Occipital lobe (tissue), 2 donors: ENCODE data around the gene BCOR. TPM values are rescaled to one million over a fixed set of nuclear protein-coding genes. Genes with fewer than 3 reads are reported as not detected.

Source experiments
- DNase-seq: peaks from one replicate; lab custom pipeline; 2025; lab: John Stamatoyannopoulos, UW
- total RNA-seq: library from RNA; depleted of rRNA; stranded (reverse); fragments of >200 nt; gene quantifications from one replicate; pipeline ENCODE4 v1.2.3, GENCODE V29; 2014

Gene BCOR
- total RNA-seq, 1 donor from 2014 or later, result 26.0 TPM

DNA sequence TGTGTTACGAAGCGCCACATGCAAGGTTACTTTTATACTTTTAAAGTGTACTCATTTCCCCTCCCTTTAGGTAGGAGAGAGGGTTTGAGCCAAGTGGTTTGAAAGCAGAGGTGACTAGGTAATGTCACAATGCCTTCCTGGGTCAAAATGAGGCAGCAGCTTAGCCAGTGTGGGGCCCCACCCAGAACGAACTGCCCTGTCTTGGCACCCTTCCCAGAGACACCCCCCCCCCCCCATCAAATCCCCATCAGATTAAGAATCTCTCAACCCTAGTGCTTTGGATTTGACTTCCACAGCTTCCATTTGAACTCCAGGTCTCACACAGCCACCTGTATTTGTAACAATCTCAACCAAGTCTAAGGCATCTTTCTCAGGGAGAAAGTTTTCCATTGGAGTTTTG, 31.1 kb downstream of the BCOR start:
- no peak for DNase-seq

- no peak for DNase-seq
These were observed 32.3 kb downstream of the BCOR start for GRCh38 chrX:40065296-40066046.

- DNase-seq, result no peak
These were observed 33.6 kb downstream of the BCOR start for GRCh38 chrX:40064055-40064597.

DNA sequence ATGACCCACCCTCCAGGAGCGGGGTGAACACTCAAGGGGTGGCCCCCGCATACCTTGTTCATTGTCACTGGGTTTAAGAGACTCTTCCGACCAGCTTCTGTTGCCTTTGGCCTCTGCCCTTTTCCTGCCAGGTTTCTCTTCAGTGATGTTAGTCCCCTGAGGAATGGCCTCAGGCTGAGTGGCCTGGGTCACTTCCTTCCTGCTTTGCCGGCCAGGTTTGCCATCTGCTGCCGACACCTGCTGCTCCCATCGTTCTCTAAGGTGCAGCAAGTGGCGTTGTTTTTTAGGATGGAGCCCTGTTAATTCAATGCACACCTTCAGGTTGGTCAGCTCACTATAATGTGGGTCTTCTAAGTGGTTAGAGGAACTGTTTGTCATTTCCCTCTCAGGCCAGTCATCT, 34.2 kb downstream of the BCOR start:
- DNase-seq, result no peak

GRCh38 chrX:40062525-40063155, 35.1 kb downstream of the BCOR start:
- DNase-seq, result peak; percentile 28

- no peak for DNase-seq
These were observed 35.8 kb downstream of the BCOR start for GRCh38 chrX:40061871-40062524.

DNA sequence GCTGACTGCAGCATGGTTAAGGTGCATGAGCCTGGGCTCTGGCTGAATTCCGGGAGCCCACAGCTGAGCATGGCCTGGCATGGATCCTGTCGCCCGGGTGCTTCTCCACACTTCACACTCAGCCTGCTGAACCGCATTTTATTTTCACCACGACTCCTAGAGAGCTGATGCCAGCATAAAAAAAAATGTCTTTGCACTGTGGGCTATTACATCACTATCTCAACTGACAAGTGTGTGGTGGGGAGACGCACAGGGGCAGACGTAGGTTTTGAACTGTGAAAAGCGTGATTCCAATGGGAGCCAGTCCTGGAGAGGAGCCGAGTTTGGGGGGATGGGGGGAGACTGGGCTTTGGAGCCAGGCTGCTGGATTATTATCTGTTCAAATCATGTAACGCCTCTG, 36.8 kb downstream of the BCOR start:
- no peak for DNase-seq

DNA sequence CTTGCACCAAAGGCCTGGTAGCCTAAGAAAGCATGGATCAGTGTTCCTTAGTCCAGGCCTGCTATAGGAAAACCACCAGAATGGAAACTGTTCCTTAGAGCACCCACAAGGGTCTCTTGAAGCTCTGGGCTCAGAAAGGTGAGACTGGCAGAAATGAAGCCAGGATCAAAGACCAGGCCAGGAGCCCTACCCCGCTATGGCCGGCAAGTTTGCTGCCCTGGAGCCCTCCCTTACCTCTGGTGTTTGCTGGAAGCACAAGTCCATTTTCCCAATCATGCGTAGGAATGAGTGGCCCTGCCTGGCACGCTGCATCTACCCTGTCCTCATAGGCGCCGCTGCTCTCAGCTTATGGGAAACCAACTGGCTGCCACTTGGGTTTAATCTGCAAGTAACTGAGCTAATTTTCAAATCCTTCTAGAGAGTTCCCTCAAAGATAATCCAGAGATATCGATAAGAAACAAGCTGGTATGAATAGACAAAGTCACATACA, 37.4 kb downstream of the BCOR start:
- no peak for DNase-seq

GRCh38 chrX:40058719-40059118, 39.0 kb downstream of the BCOR start:
- DNase-seq, result no peak

GRCh38 chrX:40057405-40057804, 40.4 kb downstream of the BCOR start:
- DNase-seq, result no peak

- DNase-seq, result no peak
These were observed 41.3 kb downstream of the BCOR start for GRCh38 chrX:40056420-40056819.

DNA sequence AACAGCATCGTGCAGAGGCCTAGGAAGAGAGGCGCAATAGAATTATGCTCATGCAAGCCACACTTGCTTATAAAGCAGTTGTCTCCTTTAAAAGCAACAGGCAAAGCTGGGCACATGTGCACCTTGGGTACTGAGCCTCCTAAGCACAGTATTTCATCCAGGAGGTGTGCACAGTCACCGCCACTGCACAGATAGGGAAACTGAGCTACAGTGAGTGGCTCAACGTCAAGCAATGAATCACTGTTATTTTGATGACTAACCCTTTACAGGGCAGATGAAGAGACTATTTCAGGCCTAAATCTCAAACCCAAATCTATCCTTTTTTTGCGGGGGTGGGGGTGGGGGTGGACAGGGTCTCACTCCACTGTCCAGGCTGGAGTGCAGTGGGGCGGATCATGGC, 42.3 kb downstream of the BCOR start:
- no peak for DNase-seq

DNA sequence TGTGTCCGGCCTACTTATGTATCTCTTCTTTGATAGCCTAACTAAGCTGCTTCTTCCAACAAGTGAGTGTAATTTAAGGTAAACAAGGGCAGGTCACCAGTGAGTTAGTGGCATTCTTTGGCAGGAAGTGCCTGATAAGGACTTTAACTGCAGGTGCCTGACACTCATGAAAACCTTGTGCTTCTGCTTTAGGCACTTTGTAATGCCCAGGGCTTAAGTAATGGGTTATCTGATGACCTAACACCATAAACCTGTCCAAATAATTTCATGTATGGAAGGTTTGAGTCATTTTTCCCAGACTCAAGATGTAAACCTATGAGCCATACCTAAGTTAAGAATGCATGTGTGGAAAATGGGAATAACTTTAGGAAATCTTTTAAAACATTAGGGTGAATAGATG, 43.0 kb downstream of the BCOR start:
- DNase-seq, result no peak

- DNase-seq, result no peak
These were observed 47.2 kb downstream of the BCOR start for GRCh38 chrX:40050532-40050931.

- DNase-seq, result no peak
These were observed 48.6 kb downstream of the BCOR start for GRCh38 chrX:40049084-40049641.

DNA sequence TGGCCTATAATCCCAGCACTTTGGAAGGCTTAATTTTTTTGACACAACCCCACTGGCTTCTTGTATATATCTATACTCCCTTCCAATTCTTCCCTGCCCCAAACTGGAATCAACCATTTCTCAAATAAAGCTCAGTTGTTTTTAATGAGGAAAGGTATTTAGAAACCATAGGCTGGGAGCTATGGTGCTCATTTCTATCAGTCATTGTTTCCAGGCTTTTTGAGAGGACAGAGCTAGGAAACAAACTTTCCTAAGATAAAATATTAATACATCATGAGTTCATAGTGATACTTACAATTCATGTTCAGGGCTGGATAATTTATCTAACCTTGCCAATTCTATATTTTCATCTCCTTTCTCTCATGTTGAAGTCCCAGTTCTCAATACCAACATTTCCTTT, 50.3 kb downstream of the BCOR start:
- DNase-seq, result no peak

DNA sequence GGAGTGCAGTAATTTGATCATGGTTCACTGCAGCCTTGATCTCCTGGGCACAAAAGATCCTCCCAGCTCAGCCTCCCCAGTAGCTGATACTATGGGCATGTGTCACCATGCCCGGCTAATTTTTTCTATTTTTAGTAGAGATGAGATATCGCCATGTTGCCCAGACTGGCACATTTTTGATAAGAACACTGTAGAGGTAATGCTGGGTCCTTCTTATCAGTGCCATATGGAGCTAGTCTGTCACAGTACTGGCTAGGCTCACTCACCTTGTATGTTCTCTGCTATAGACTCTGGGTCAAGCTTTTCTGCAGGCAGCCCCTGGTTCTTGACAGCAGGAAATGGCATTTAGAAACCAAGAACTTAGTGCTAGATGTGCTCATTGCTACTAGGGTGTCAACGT, 53.9 kb downstream of the BCOR start:
- DNase-seq, result no peak

- DNase-seq, result no peak
These were observed 55.8 kb downstream of the BCOR start for GRCh38 chrX:40041915-40042314.

DNA sequence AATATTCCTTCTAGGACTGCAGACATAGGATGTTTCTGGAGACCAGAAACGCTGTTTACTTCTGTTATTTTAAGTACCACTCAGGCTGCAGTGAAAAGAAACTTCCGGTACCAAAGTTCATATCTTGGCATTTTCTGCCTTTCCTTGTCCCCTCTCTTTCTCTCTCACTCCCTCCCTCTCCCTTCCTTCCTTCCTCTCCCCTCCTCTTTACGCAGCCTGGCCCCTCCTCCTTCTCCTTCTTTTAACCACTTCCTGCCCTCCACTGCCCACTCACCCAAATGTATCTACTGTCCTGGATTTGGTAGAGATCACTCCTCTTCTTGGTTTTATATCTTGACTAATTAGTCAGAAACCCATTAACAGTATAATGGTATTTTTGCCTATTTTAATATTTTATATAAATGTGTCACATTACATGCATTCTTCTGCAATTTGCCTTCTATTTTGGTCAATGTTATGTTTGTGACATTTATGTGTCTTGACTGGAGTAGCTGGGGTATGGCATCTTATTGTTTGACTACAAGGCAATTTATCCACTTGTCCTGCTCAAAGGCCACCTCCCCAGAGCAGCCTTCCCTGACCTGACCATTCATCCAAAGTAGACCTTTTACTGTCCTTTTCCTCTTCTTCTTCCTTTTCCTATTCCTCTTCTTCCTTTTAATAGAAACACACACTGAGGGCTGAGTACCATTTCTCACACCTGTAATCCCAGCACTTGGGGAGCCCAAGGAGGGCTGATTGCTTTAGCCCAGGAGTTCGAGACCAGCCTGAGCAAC, 56.9 kb downstream of the BCOR start:
- DNase-seq, result no peak

DNA sequence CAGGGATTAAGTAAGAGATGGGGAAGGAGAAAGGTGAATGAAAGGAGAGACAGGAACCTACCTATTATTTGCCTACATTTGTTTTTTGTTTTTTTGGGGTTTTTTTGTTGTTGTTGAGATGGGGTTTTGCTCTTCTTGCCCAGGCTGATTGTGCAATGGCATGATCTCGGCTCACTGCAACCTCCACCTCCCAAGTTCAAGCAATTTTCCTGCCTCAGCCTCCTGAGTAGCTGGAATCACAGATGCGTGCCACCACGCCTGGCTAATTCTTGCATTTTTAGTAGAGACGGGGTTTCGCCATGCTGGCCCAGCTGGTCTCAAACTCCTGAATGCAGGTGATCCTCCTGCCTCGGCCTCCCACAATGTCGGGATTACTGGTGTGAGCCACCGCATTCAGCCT, 57.9 kb downstream of the BCOR start:
- no peak for DNase-seq

GRCh38 chrX:40037367-40037766, 60.4 kb downstream of the BCOR start:
- DNase-seq, result no peak
